H1 (cell line): ENCODE measurements around the gene FARP2. TPM values are rescaled to one million over a fixed set of nuclear protein-coding genes. Genes with fewer than 3 reads are reported as not detected.

Experiments
- CTCF ChIA-PET: fragments of 300-600 bp; sonication (Branson Sonifier 250); formaldehyde crosslinking; loops from one replicate; lab custom pipeline; 2021; ENCODE audit not compliant: partially characterized antibody; lab: Charles Lee
- POLR2A ChIA-PET: fragments of 300-600 bp; sonication (Branson Sonifier 250); formaldehyde crosslinking; loops from one replicate; lab custom pipeline; 2021; ENCODE audit warnings: inconsistent platforms; ENCODE audit not compliant: partially characterized antibody; lab: Charles Lee
- DNase-seq, 2 experiments: peaks; one replicate each; pipeline versions ENCODE4 v3.0.0 to v3.0.0-alpha.2; 2010 to 2022; ENCODE audit warnings: low spot score in 2 of 2, low read depth in 1 of 2, mixed read lengths in 1 of 2
- FAIRE-seq: peaks from 2 replicates; lab custom pipeline; 2011; peaks lifted over from hg19 to GRCh38; lab: Jason Lieb, UNC
- H2AFZ ChIP-seq: 2 replicates; pipeline ENCODE4 v1.8.1; 2012; ENCODE audit warnings: low read length, inconsistent platforms
- H2AK5ac ChIP-seq: 2 replicates; pipeline ENCODE4 v1.6.1; 2013; ENCODE audit warnings: low read depth, low read length
- H2BK120ac ChIP-seq: replicated peaks from 2 replicates; pipeline ENCODE3; 2013; ENCODE audit warnings: low read depth, low read length, inconsistent platforms
- H2BK12ac ChIP-seq: 2 replicates; pipeline ENCODE4 v1.6.1; 2013; ENCODE audit warnings: low read depth, low read length
- H2BK15ac ChIP-seq: 2 replicates; pipeline ENCODE4 v1.6.1; 2013; ENCODE audit warnings: low read length
- H2BK20ac ChIP-seq: 2 replicates; pipeline ENCODE4 v1.6.1; 2013; ENCODE audit warnings: low read length
- H2BK5ac ChIP-seq: 2 replicates; pipeline ENCODE4 v1.6.1; 2013; ENCODE audit warnings: low read depth, low read length
- H3K14ac ChIP-seq: 2 replicates; pipeline ENCODE4 v1.6.1; 2013; ENCODE audit warnings: inconsistent platforms; ENCODE audit not compliant: insufficient read length
- H3K18ac ChIP-seq: 2 replicates; pipeline ENCODE4 v1.6.1; 2013; ENCODE audit warnings: low read length; ENCODE audit errors: extremely low read depth
- H3K23ac ChIP-seq: 2 replicates; pipeline ENCODE4 v1.6.1; 2013; ENCODE audit warnings: inconsistent platforms; ENCODE audit not compliant: insufficient read length
- H3K23me2 ChIP-seq: 2 replicates; pipeline ENCODE4 v1.6.1; 2013; ENCODE audit warnings: low read depth, low read length
- H3K27ac ChIP-seq: 2 replicates; pipeline ENCODE4 v1.6.1; 2011; ENCODE audit warnings: low read depth, low read length, inconsistent platforms
- H3K27me3 ChIP-seq, 4 experiments: replicated peaks in 1 of 4; 1 replicate in 1 of 4; 2 replicates in 3 of 4; pipeline versions ENCODE4 v1.6.1 to v1.8.1; 2011 to 2013; ENCODE audit warnings: low read length in 3 of 4, mild to moderate bottlenecking in 3 of 4, inconsistent platforms in 2 of 4, mixed read lengths in 2 of 4, moderate library complexity in 1 of 4; ENCODE audit not compliant: control insufficient read depth in 3 of 4, insufficient read depth in 3 of 4; ENCODE audit errors: extremely low read depth in 1 of 4
- H3K36me3 ChIP-seq, 4 experiments: 2 replicates each; pipeline versions ENCODE4 v1.6.1 to v1.8.1; 2011 to 2013; ENCODE audit warnings: mild to moderate bottlenecking in 4 of 4, low read length in 3 of 4, moderate library complexity in 2 of 4, control low read depth in 1 of 4, inconsistent platforms in 1 of 4; ENCODE audit not compliant: insufficient read depth in 4 of 4, control insufficient read depth in 2 of 4
- H3K4ac ChIP-seq: replicated peaks from 2 replicates; pipeline ENCODE3; 2013; ENCODE audit warnings: low read length, low read depth, mixed read lengths, inconsistent platforms; ENCODE audit not compliant: insufficient read length
- H3K4me1 ChIP-seq, 4 experiments: replicated peaks in 1 of 4; 1 replicate in 1 of 4; 2 replicates in 3 of 4; pipeline versions ENCODE4 v1.6.1 to v1.8.1; 2011 to 2013; ENCODE audit warnings: low read length in 3 of 4, inconsistent platforms in 2 of 4, mixed read lengths in 1 of 4; ENCODE audit not compliant: insufficient read depth in 4 of 4, control insufficient read depth in 3 of 4
- H3K4me2 ChIP-seq, 2 experiments: 2 replicates each; pipeline versions ENCODE4 v1.6.1 to v1.8.1; 2011 to 2013; ENCODE audit warnings: low read depth in 2 of 2, low read length in 2 of 2, control low read depth in 1 of 2, inconsistent platforms in 1 of 2, mild to moderate bottlenecking in 1 of 2; ENCODE audit not compliant: insufficient read depth in 1 of 2
- H3K4me3 ChIP-seq, 4 experiments: fragments of 200-600, 300-600 bp in 1 of 4; sonication (generic), shearing (Covaris generic), sonication (Bioruptor Twin) in 1 of 4; 2 replicates each; pipeline versions ENCODE4 v1.5.1 to v1.8.1; 2011 to 2016; ENCODE audit warnings: low read length in 4 of 4, low read depth in 3 of 4, control low read depth in 2 of 4, inconsistent platforms in 2 of 4, mild to moderate bottlenecking in 2 of 4, mixed read lengths in 1 of 4, moderate library complexity in 1 of 4; ENCODE audit not compliant: insufficient read depth in 2 of 4; ENCODE audit errors: extremely low read depth in 1 of 4
- H3K56ac ChIP-seq: replicated peaks from 2 replicates; pipeline ENCODE3; 2013; ENCODE audit warnings: low read depth, mild to moderate bottlenecking, mixed read lengths, low read length, inconsistent platforms; ENCODE audit not compliant: insufficient read length
- H3K79me1 ChIP-seq: 2 replicates; pipeline ENCODE4 v1.6.1; 2013; ENCODE audit warnings: low read depth, low read length, control low read depth
- H3K79me2 ChIP-seq, 2 experiments: 2 replicates each; pipeline versions ENCODE4 v1.6.1 to v1.8.1; 2012 to 2013; ENCODE audit warnings: low read length in 2 of 2, mild to moderate bottlenecking in 2 of 2, inconsistent platforms in 1 of 2; ENCODE audit not compliant: insufficient read depth in 2 of 2, control insufficient read depth in 1 of 2
- H3K9ac ChIP-seq, 4 experiments: replicated peaks in 1 of 4; 1 replicate in 1 of 4; 2 replicates in 3 of 4; pipeline versions ENCODE4 v1.6.1 to v1.8.1; 2011 to 2013; ENCODE audit warnings: low read depth in 3 of 4, low read length in 3 of 4, control low read depth in 2 of 4, mild to moderate bottlenecking in 2 of 4, moderate library complexity in 2 of 4, inconsistent platforms in 1 of 4; ENCODE audit errors: extremely low read depth in 1 of 4
- H3K9me3 ChIP-seq, 2 experiments: 2 replicates each; pipeline versions ENCODE4 v1.6.1 to v1.8.1; 2012 to 2013; ENCODE audit warnings: mild to moderate bottlenecking in 2 of 2, moderate library complexity in 2 of 2, control low read depth in 1 of 2, inconsistent platforms in 1 of 2, low read depth in 1 of 2, low read length in 1 of 2, mixed read lengths in 1 of 2; ENCODE audit not compliant: insufficient read depth in 2 of 2
- H4K20me1 ChIP-seq, 2 experiments: replicated peaks in 1 of 2; 2 replicates each; pipeline versions ENCODE3 to v1.8.1; 2011 to 2013; ENCODE audit warnings: inconsistent platforms in 2 of 2, low read length in 2 of 2, mild to moderate bottlenecking in 1 of 2; ENCODE audit not compliant: insufficient read depth in 2 of 2, control insufficient read depth in 1 of 2
- H4K5ac ChIP-seq: 2 replicates; pipeline ENCODE4 v1.6.1; 2013; ENCODE audit warnings: low read length, low read depth, mixed read lengths, inconsistent platforms; ENCODE audit not compliant: insufficient read length
- H4K8ac ChIP-seq: 2 replicates; pipeline ENCODE4 v1.8.0; 2013; ENCODE audit warnings: mild to moderate bottlenecking, moderate library complexity, low read length, inconsistent platforms; ENCODE audit not compliant: insufficient read depth; ENCODE audit errors: extremely low read depth
- H4K91ac ChIP-seq: replicated peaks from 2 replicates; pipeline ENCODE3; 2013; ENCODE audit warnings: low read length, mixed read lengths, inconsistent platforms; ENCODE audit not compliant: insufficient read length
- KDM5A ChIP-seq: fragments of 200-600 bp; IDR thresholded peaks from 2 replicates; pipeline ENCODE4 v1.7.1; 2012; ENCODE audit warnings: mild to moderate bottlenecking, low read length, inconsistent platforms, mixed read lengths
- WGBS, 2 experiments: shearing (Covaris generic) in 1 of 2; methylation state at CpG; one replicate each; pipeline versions ENCODE4 v1.1.6 to v1.1.7; 2013 to 2015; ENCODE audit warnings: low lambda C conversion rate in 2 of 2, mixed read lengths in 2 of 2, inconsistent platforms in 1 of 2, low coverage in 1 of 2, missing lambda C conversion rate in 1 of 2; ENCODE audit not compliant: insufficient replicate concordance in 2 of 2, insufficient coverage in 1 of 2, insufficient read length in 1 of 2; ENCODE audit errors: extremely low coverage in 1 of 2, missing lambda C conversion rate in 1 of 2; 5-methylcytosine and 5-hydroxymethylcytosine counted together
- polyA plus RNA-seq, 7 experiments: library from polyadenylated mRNA; depleted of rRNA in 3 of 7; stranded (reverse) in 5 of 7; unstranded in 2 of 7; fragments of >200 nt in 5 of 7; fragments of 200-250 nt in 2 of 7; gene quantifications; 1 replicate in 5 of 7; 2 replicates in 1 of 7; 4 replicates in 1 of 7; pipeline versions ENCODE4 v1.2.1 to v1.2.3, GENCODE V29; 2011 to 2013; ENCODE audit warnings: missing spikeins in 2 of 7, mixed read lengths in 2 of 7
- total RNA-seq: library from RNA; stranded (reverse); fragmentation: NEBNext Ultra II Directional; extraction: Animal tissue kit (Norgen Biotek cat#: 25700); gene quantifications from 2 replicates; pipeline ENCODE4 v1.2.1, GENCODE V29; 2021

FARP2 gene
- total and polyA plus RNA-seq, 2 of the 8 experiments (the other 6 are each of a cell fraction or from before 2014, with no cell fraction given): 12.4 to 33.4 TPM

DNA sequence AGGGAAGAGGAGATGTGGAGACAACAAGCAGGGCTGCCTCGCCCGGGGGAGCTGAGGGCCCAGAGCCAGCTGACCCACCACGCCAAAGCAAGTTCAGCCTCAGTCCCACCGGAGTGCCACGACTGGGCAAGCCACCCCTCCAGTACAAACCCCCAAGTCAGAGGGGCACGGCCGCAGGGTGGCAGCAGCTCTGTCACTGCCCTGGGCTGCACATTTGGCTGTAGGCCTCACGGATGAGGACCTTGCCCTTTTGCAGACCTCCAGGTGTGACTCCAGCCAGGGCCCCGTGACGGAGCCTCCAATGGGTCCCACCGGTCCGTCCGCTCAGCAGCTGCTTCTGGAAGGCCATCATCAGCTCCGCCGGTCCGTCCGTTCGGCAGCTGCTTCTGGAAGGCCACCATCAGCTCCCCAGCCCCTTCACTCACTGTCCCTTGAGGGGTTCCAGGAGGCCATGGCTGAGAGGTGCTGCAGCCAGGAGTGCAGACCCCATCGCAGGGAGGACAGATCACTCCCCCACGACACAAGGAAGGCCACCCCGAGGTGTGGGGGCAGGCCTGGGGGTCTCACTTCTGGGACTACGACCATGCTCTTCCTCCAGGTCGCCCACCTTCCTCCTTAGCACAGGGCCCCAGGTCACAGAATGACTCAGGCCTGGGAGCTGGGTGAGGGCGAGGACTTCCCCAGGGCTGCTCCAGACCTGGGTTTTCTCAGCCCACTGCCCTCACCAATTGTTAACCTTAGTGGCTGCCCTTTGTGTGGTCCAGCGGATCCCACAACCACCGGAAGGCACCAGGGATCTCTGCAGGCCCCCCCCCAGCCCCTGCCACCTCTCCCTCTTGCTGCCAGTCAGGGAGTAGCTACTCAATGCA, 176.9 kb downstream of the FARP2 start:
- Histone ChIP-seq H3K23ac (no peak overlapping the region), H3K9ac (no peak overlapping the region), H3K79me1 (no peaks in the 10 kb centered on the region), H2BK12ac (no peak overlapping the region), H3K9me3 (no peaks in the 10 kb centered on the region), H3K79me2 (no peaks in the 10 kb centered on the region)
- no peak for FAIRE-seq
- POLR2A ChIA-PET: no interaction called here
- TF ChIP-seq KDM5A: no peak
- TF ChIP-seq, all 59 proteins: peak for 0
- Histone ChIP-seq H2BK20ac (no peak overlapping the region), H3K27me3 (no peaks in the 10 kb centered on the region), H3K27ac (no peak overlapping the region), H4K8ac (no peak overlapping the region), H3K36me3 (no peaks in the 10 kb centered on the region), H3K4me3 (no peak overlapping the region), H2AK5ac (no peak overlapping the region), H2BK5ac (no peak overlapping the region), H2BK15ac (no peak overlapping the region), H3K18ac (no peak overlapping the region; the same call in 1 of the 2 replicates), H3K4me2 (no peak overlapping the region), H3K4ac (no peak overlapping the region), H3K23me2 (no peaks in the 10 kb centered on the region), H3K14ac (no peak overlapping the region), H4K5ac (no peak overlapping the region), H4K91ac (no peak overlapping the region), H4K20me1 (no peaks in the 10 kb centered on the region), H3K4me1 (no peaks in the 10 kb centered on the region; a peak in 1 of 7 replicates), H2BK120ac (no peak overlapping the region), H3K56ac (no peak overlapping the region), H2AFZ (no peak overlapping the region)
- CTCF ChIA-PET: interaction anchor here (0.8 to 1.4 kb wide), 3 partner anchors 12 to 27 kb away, joined by 3 to 4 read pairs (median 4); no protein-coding TSS in a partner anchor
- WGBS, 2 experiments: 92% methylated on average over 25 of the region's 26 CpGs; no CpG with 5 or more reads in 1 of the 2 experiments
- no peak for DNase-seq
